Fibroblast of peridontal ligament (primary cell): ENCODE results near the gene IL1RAPL2.
"Not testable (repeated sequence)": the region's sequence is repeated elsewhere in the genome, so short reads cannot be mapped to it uniquely, and the experiment has no call there.

Experiments used
- DNase-seq: peaks from one replicate; pipeline ENCODE4 v3.0.0-alpha.2; 2010; ENCODE audit errors: extremely low read depth

The IL1RAPL2 gene

GRCh38 chrX:105803891-105804290, 1237.9 kb downstream of the IL1RAPL2 start:
- DNase-seq: no peak

- DNase-seq: not testable (repeated sequence)
Observed at GRCh38 chrX:105805655-105806054, 1239.7 kb downstream of the IL1RAPL2 start.

GRCh38 chrX:105816517-105816916, 1250.5 kb downstream of the IL1RAPL2 start:
- no peak for DNase-seq
